Panc1 (cell line): ENCODE results near the gene FARS2. TPM values are rescaled to one million over a fixed set of nuclear protein-coding genes. Genes with fewer than 3 reads are reported as not detected.

Source experiments
- ATAC-seq: fragments of 200-7000 bp; cut with Tn5 transposase; 2 replicates; pipeline ENCODE4 v1.9.1; 2020; ENCODE audit warnings: mild to moderate bottlenecking, moderate library complexity
- BruUV-seq: library from RNA; stranded (reverse); fragments of 400-500 nt; replicated peaks from 2 replicates; lab custom pipeline; 2021; lab: Mats Ljungman, UMichigan
- CTCF ChIA-PET: fragments of 300-600 bp; sonication (Branson Sonifier 250); formaldehyde crosslinking; loops from one replicate; lab custom pipeline; 2022; ENCODE audit warnings: antibody characterized with exemption; lab: Charles Lee
- POLR2A ChIA-PET: fragments of 300-600 bp; sonication (Branson Sonifier 250); formaldehyde crosslinking; loops from one replicate; lab custom pipeline; 2022; ENCODE audit warnings: antibody characterized with exemption; lab: Charles Lee
- DNase-seq: peaks from one replicate; pipeline ENCODE4 v3.0.0-alpha.2; 2010; ENCODE audit warnings: low read depth, low spot score
- H3K27ac ChIP-seq: 2 replicates; pipeline ENCODE4 v1.5.1; 2011; ENCODE audit warnings: mild to moderate bottlenecking, low read length, inconsistent platforms
- H3K27me3 ChIP-seq: fragments of 200-500 bp; sonication (Bioruptor generic); 2 replicates; pipeline ENCODE4 v1.6.0; 2014; ENCODE audit warnings: low read length, inconsistent platforms; ENCODE audit not compliant: control insufficient read depth, insufficient read depth
- H3K36me3 ChIP-seq: fragments of 200-500 bp; sonication (Bioruptor generic); 2 replicates; pipeline ENCODE4 v1.5.1; 2014; ENCODE audit warnings: inconsistent platforms, mild to moderate bottlenecking, low read length, moderate library complexity; ENCODE audit not compliant: control insufficient read depth, insufficient read depth
- H3K4me1 ChIP-seq: 2 replicates; pipeline ENCODE4 v1.5.1; 2011; ENCODE audit warnings: inconsistent platforms, mild to moderate bottlenecking, low read length, moderate library complexity; ENCODE audit not compliant: control insufficient read depth, insufficient read depth
- H3K4me3 ChIP-seq, 2 experiments: 2 replicates each; pipeline ENCODE4 v1.5.1; 2011 to 2012; ENCODE audit warnings: low read depth in 2 of 2, low read length in 2 of 2, mild to moderate bottlenecking in 2 of 2, inconsistent platforms in 1 of 2, moderate library complexity in 1 of 2
- H3K9me3 ChIP-seq: fragments of 200-500 bp; sonication (Bioruptor generic); 2 replicates; pipeline ENCODE4 v1.5.1; 2014; ENCODE audit warnings: low read depth, mild to moderate bottlenecking, inconsistent platforms, low read length, moderate library complexity; ENCODE audit not compliant: control insufficient read depth, insufficient read depth
- POLR2AphosphoS5 ChIP-seq: IDR thresholded peaks from 2 replicates; pipeline ENCODE4 v1.6.1; 2012; ENCODE audit warnings: mild to moderate bottlenecking, low read depth, low read length, moderate library complexity
- SIN3A ChIP-seq: IDR thresholded peaks from 2 replicates; pipeline ENCODE4 v1.6.1; 2012; ENCODE audit warnings: low read depth, mild to moderate bottlenecking, low read length, moderate library complexity, borderline replicate concordance; ENCODE audit not compliant: insufficient read depth
- TCF7L2 ChIP-seq: IDR thresholded peaks from 2 replicates; pipeline ENCODE4 v1.6.1; 2011; ENCODE audit warnings: mild to moderate bottlenecking, low read depth, low read length, inconsistent platforms
- in situ Hi-C: cut with HindIII; loops from 2 replicates; pipeline ENCODE4 v1.10.0; 2016; ENCODE audit warnings: low sequenced_read_pairs, low pct_unique_long_range_greater_than_20kb
- intact Hi-C: fragments of 100-400 bp; cut with micrococcal nuclease; formaldehyde crosslinking; loops from one replicate; pipeline ENCODE4 v1.10.0; 2022; ENCODE audit not compliant: unreplicated experiment
- total RNA-seq: library from RNA; stranded (reverse); gene quantifications from one replicate; pipeline ENCODE4 v1.2.1, GENCODE V29; 2021; ENCODE audit not compliant: unreplicated experiment
- TF ChIP-seq, protein P1 (sequence below), 2 experiments: IDR thresholded peaks; 2 replicates each; pipeline ENCODE4 v1.6.1; 2011 to 2012; ENCODE audit warnings: low read depth in 2 of 2, control low read depth in 1 of 2, low read length in 1 of 2, mild to moderate bottlenecking in 1 of 2, moderate library complexity in 1 of 2; ENCODE audit not compliant: insufficient read depth in 1 of 2
- TF ChIP-seq, protein P2 (sequence below): fragments of 450-650 bp; IDR thresholded peaks from 2 replicates; pipeline ENCODE4 v1.5.1; 2017; ENCODE audit warnings: mild to moderate bottlenecking

The FARS2 gene
- total RNA-seq, 1 experiment from 2014 or later = 12.8 TPM

DNA sequence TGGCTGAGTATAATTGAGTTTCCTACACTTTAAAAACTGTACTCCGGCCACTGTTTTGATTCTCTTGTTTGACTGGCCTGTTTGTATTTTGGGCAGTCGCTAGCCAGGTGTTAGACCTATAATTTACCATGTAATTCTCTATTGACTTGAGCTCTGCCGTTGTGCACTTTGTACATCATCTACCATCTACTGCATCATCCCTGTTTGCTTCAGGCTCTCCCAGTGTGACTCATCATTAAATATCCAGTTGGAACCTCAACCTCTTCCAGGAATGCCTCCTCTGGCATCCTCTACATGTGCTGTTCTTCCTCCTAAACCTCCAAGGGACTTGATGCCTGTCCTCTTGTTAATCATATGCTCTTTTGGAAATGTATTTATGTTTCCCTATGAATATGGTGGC is 72.3 kb downstream of the FARS2 start:
- TF ChIP-seq, protein P1, sequence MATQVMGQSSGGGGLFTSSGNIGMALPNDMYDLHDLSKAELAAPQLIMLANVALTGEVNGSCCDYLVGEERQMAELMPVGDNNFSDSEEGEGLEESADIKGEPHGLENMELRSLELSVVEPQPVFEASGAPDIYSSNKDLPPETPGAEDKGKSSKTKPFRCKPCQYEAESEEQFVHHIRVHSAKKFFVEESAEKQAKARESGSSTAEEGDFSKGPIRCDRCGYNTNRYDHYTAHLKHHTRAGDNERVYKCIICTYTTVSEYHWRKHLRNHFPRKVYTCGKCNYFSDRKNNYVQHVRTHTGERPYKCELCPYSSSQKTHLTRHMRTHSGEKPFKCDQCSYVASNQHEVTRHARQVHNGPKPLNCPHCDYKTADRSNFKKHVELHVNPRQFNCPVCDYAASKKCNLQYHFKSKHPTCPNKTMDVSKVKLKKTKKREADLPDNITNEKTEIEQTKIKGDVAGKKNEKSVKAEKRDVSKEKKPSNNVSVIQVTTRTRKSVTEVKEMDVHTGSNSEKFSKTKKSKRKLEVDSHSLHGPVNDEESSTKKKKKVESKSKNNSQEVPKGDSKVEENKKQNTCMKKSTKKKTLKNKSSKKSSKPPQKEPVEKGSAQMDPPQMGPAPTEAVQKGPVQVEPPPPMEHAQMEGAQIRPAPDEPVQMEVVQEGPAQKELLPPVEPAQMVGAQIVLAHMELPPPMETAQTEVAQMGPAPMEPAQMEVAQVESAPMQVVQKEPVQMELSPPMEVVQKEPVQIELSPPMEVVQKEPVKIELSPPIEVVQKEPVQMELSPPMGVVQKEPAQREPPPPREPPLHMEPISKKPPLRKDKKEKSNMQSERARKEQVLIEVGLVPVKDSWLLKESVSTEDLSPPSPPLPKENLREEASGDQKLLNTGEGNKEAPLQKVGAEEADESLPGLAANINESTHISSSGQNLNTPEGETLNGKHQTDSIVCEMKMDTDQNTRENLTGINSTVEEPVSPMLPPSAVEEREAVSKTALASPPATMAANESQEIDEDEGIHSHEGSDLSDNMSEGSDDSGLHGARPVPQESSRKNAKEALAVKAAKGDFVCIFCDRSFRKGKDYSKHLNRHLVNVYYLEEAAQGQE (IDR thresholded peaks at IDR 0.05; ENCODE audit: insufficient read depth in 1 of 2, low read depth in 2 of 2, low read length in 1 of 2) = no peak
- ChIA-PET POLR2A (no interaction called here), CTCF (no interaction called here)
- Histone ChIP-seq H3K9me3 (no peaks in the 10 kb centered on the region), H3K27ac (no peak overlapping the region), H3K36me3 (no peaks in the 10 kb centered on the region), H3K4me3 (no peak overlapping the region), H3K27me3 (no peaks in the 10 kb centered on the region), H3K4me1 (no peaks in the 10 kb centered on the region; the same call in 1 of the 2 replicates)
- ATAC-seq (no peak), DNase-seq (no peak)
- intact Hi-C loops = no loop called here
- in situ Hi-C loops = no loop called here
- BruUV-seq = no TSS peak

DNA sequence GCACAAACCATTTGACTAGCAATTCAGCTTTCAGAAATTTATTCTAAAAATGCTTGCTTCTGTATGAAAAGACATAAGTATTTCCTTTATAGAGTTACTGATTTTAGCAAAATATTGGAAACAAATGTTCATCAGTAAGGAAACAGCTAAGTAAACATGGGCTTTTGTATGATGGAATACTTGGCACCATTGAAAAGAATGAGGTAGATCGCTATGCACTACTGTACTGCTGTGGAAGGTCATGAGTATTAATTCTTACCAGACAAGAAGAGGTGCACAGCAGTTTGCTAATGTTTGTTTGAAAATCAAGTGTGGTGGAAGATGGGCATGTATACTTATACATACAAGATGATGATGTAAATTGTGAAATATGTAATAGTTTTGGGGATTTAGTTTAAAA is 73.0 kb downstream of the FARS2 start:
- no peaks in the 10 kb centered on the region for H3K36me3 ChIP-seq
- no peak overlapping the region for H3K27ac ChIP-seq
- no peak overlapping the region for H3K4me3 ChIP-seq
- no TSS peak for BruUV-seq
- TF ChIP-seq, protein P1 (IDR thresholded peaks at IDR 0.05; ENCODE audit: insufficient read depth in 1 of 2, low read depth in 2 of 2, low read length in 1 of 2) = no peak
- TF ChIP-seq SIN3A (no peak), TCF7L2 (no peak), POLR2AphosphoS5 (no peak)
- TF ChIP-seq, protein P2, sequence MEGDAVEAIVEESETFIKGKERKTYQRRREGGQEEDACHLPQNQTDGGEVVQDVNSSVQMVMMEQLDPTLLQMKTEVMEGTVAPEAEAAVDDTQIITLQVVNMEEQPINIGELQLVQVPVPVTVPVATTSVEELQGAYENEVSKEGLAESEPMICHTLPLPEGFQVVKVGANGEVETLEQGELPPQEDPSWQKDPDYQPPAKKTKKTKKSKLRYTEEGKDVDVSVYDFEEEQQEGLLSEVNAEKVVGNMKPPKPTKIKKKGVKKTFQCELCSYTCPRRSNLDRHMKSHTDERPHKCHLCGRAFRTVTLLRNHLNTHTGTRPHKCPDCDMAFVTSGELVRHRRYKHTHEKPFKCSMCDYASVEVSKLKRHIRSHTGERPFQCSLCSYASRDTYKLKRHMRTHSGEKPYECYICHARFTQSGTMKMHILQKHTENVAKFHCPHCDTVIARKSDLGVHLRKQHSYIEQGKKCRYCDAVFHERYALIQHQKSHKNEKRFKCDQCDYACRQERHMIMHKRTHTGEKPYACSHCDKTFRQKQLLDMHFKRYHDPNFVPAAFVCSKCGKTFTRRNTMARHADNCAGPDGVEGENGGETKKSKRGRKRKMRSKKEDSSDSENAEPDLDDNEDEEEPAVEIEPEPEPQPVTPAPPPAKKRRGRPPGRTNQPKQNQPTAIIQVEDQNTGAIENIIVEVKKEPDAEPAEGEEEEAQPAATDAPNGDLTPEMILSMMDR = no peak
- ATAC-seq (no peak), DNase-seq (no peak)
- in situ Hi-C loops = no loop called here
- ChIA-PET CTCF (no interaction called here), POLR2A (no interaction called here)
- intact Hi-C loops = no loop called here
- H3K4me1 ChIP-seq = no peaks in the 10 kb centered on the region; the same call in 1 of the 2 replicates
- H3K9me3 ChIP-seq = no peaks in the 10 kb centered on the region
- H3K27me3 ChIP-seq = no peaks in the 10 kb centered on the region
